Nephron (organoid): Measurements from ENCODE around the gene MBD6.
A peak's percentile ranks its signal among the peaks of the same experiment; 100 is the strongest.

ENCODE experiments used
- H3K27ac Mint-ChIP-seq, 3 experiments: 2 replicates each; pipeline ENCODE4 v1.8.0; 2020; ENCODE audit warnings: mixed read lengths in 3 of 3, mild to moderate bottlenecking in 2 of 3, moderate library complexity in 1 of 3
- H3K27me3 Mint-ChIP-seq: 2 replicates; pipeline ENCODE4 v1.8.0; 2021; ENCODE audit warnings: low read depth, mild to moderate bottlenecking, moderate library complexity, mixed read lengths
- H3K36me3 Mint-ChIP-seq: 2 replicates; pipeline ENCODE4 v1.8.0; 2020; ENCODE audit warnings: low read depth, mixed read lengths
- H3K4me1 Mint-ChIP-seq: 2 replicates; pipeline ENCODE4 v1.8.0; 2020; ENCODE audit warnings: mixed read lengths
- H3K4me3 Mint-ChIP-seq, 3 experiments: 2 replicates each; pipeline ENCODE4 v1.8.0; 2020; ENCODE audit warnings: mild to moderate bottlenecking in 3 of 3, mixed read lengths in 3 of 3, moderate library complexity in 2 of 3
- H3K9me3 Mint-ChIP-seq: 2 replicates; pipeline ENCODE4 v1.8.0; 2020; ENCODE audit warnings: mixed read lengths
- CTCF ChIP-seq, 3 experiments: fragments of 200-600 bp; sonication (generic); IDR thresholded peaks; one replicate each; pipeline ENCODE4 v1.5.0; 2021; ENCODE audit warnings: antibody characterized with exemption in 3 of 3; ENCODE audit not compliant: unreplicated experiment in 3 of 3

The MBD6 gene

GRCh38 chr12:57518920-57519795 lies 3.5 kb upstream of the MBD6 start:
- Mint-ChIP-seq H3K4me3 (peak overlapping the region; percentile 95 to 100 (median 98)), H3K9me3 (no peaks in the 10 kb centered on the region), H3K36me3 (peaks cover 54% of the 10 kb centered on the region), H3K27me3 (no peaks in the 10 kb centered on the region), H3K27ac (peak overlapping the region; percentile 99 to 100 (median 99)), H3K4me1 (peaks cover 48% of the 10 kb centered on the region)
- TF ChIP-seq CTCF (IDR thresholded peaks at IDR 0.05; ENCODE audit: unreplicated experiment in 3 of 3): no peak

GRCh38 chr12:57519796-57520052 lies 2.9 kb upstream of the MBD6 start:
- H3K9me3 Mint-ChIP-seq: no peaks in the 10 kb centered on the region
- H3K27ac Mint-ChIP-seq: peak overlapping the region; percentile 99 to 100 (median 99)
- no peaks in the 10 kb centered on the region for H3K27me3 Mint-ChIP-seq
- H3K4me3 Mint-ChIP-seq: peak overlapping the region; percentile 95 to 100 (median 98)
- H3K4me1 Mint-ChIP-seq: peaks cover 53% of the 10 kb centered on the region
- peaks cover 53% of the 10 kb centered on the region for H3K36me3 Mint-ChIP-seq
- TF ChIP-seq CTCF (IDR thresholded peaks at IDR 0.05; ENCODE audit: unreplicated experiment in 3 of 3): no peak

GRCh38 chr12:57520053-57520818 lies 2.4 kb upstream of the MBD6 start, which contains the start of gene DDIT3:
DDIT3 (minus strand) TSS chr12:57520514; CDS start chr12:57517406, 3,108 bp downstream.
- H3K27me3 Mint-ChIP-seq: no peaks in the 10 kb centered on the region
- peaks cover 53% of the 10 kb centered on the region for H3K4me1 Mint-ChIP-seq
- peak within 1 kb of the TSS; percentile 95 to 100 (median 98) for H3K4me3 Mint-ChIP-seq
- H3K9me3 Mint-ChIP-seq: no peaks in the 10 kb centered on the region
- TF ChIP-seq CTCF (IDR thresholded peaks at IDR 0.05; ENCODE audit: unreplicated experiment in 3 of 3): no peak
- peaks cover 51% of the 10 kb centered on the region for H3K36me3 Mint-ChIP-seq
- peak within 1 kb of the TSS; percentile 99 to 100 (median 99) for H3K27ac Mint-ChIP-seq

GRCh38 chr12:57521525-57522010 lies 1.1 kb upstream of the MBD6 start:
- Mint-ChIP-seq H3K4me1 (peaks cover 53% of the 10 kb centered on the region), H3K27ac (peak overlapping the region; percentile 99 to 100 (median 99)), H3K27me3 (no peaks in the 10 kb centered on the region), H3K9me3 (no peaks in the 10 kb centered on the region), H3K36me3 (peaks cover 37% of the 10 kb centered on the region), H3K4me3 (peak overlapping the region; percentile 95 to 100 (median 98))
- TF ChIP-seq CTCF (IDR thresholded peaks at IDR 0.05; ENCODE audit: unreplicated experiment in 3 of 3): peak in 1 of 3 experiments; percentile 9

GRCh38 chr12:57522887-57523705 lies 472 bp downstream of the MBD6 start:
- Mint-ChIP-seq H3K27ac (peak overlapping the region; percentile 91 to 98 (median 97)), H3K4me1 (peaks cover 46% of the 10 kb centered on the region), H3K9me3 (no peaks in the 10 kb centered on the region), H3K27me3 (no peaks in the 10 kb centered on the region), H3K4me3 (peak overlapping the region; percentile 95 to 99 (median 98)), H3K36me3 (peaks cover 26% of the 10 kb centered on the region)
- no peak for TF ChIP-seq CTCF (IDR thresholded peaks at IDR 0.05; ENCODE audit: unreplicated experiment in 3 of 3)
